Activated CD8-positive, alpha-beta T cell treated with anti-CD3 and anti-CD28 coated beads for 36 hours (primary cell): ENCODE results near the gene ARHGEF33. TPM values are rescaled to one million over a fixed set of nuclear protein-coding genes. Genes with fewer than 3 reads are reported as not detected.

Experiments
- total RNA-seq, 2 experiments: library from RNA; stranded (reverse); gene quantifications; one replicate each; pipeline ENCODE4 v1.2.3, GENCODE V29; 2021

The ARHGEF33 gene
- total RNA-seq, 2 experiments from 2014 or later, result not detected

Other genes with a start within 250 kb of the ARHGEF33 start
- 10 to 100 TPM; 38.3 to 40.6 TPM for gene GALM, start 223.8 kb upstream of the ARHGEF33 start, total RNA-seq
- gene SRSF7, start 138.5 kb upstream of the ARHGEF33 start, total RNA-seq, result 100 to 1,000 TPM; 320 to 333 TPM
- 10 to 100 TPM; 30.2 to 33.4 TPM for gene GEMIN6, start 111.7 kb upstream of the ARHGEF33 start, total RNA-seq
- 10 to 100 TPM; 12.9 to 15.2 TPM for gene DHX57, start 13.9 kb upstream of the ARHGEF33 start, total RNA-seq
- 1 to 10 TPM; 5.0 to 6.6 TPM for gene MORN2, start 13.9 kb upstream of the ARHGEF33 start, total RNA-seq
- gene SOS1, start 231.2 kb downstream of the ARHGEF33 start, total RNA-seq, result 10 to 100 TPM; 43.6 to 56.8 TPM